Thyroid gland (tissue), 4 donors: ENCODE measurements around the gene DDX49. TPM values are rescaled to one million over a fixed set of nuclear protein-coding genes. Genes with fewer than 3 reads are reported as not detected.
"Not testable (repeated sequence)": the region's sequence is repeated elsewhere in the genome, so short reads cannot be mapped to it uniquely, and the experiment has no call there.

Experiments
- DNase-seq, 2 donors: peaks; one replicate each; pipeline ENCODE4 v3.0.0-alpha.2; 2019
- H3K27ac ChIP-seq, 3 donors: fragments of 200-600 bp; sonication (generic); 1 replicate in 2 of 3; 2 replicates in 1 of 3; pipeline ENCODE4 v1.5.1; 2016 to 2019; ENCODE audit warnings: mild to moderate bottlenecking in 1 of 3, moderate library complexity in 1 of 3
- H3K27me3 ChIP-seq: fragments of 200-600 bp; sonication (generic); one replicate; pipeline ENCODE4 v1.5.1; 2019
- H3K36me3 ChIP-seq, 2 donors: fragments of 200-600 bp; sonication (generic); one replicate each; pipeline ENCODE4 v1.5.1; 2016 to 2019
- H3K4me1 ChIP-seq, 2 donors: fragments of 200-600 bp; sonication (generic); one replicate each; pipeline ENCODE4 v1.5.1; 2017 to 2019
- H3K4me3 ChIP-seq, 3 donors: fragments of 200-600 bp; sonication (generic); replicated peaks in 1 of 3; 1 replicate in 2 of 3; 2 replicates in 1 of 3; pipeline ENCODE4 v1.5.1; 2016; ENCODE audit warnings: mild to moderate bottlenecking in 1 of 3
- H3K9me3 ChIP-seq: fragments of 200-600 bp; sonication (generic); one replicate; pipeline ENCODE4 v1.5.1; 2017
- CTCF ChIP-seq, 6 experiments: fragments of 200-600 bp in 3 of 6; fragments of 450-650 bp in 3 of 6; sonication (generic) in 3 of 6; IDR thresholded peaks; one replicate each; pipeline ENCODE4 v1.5.1; 2016 to 2019; ENCODE audit warnings: antibody characterized with exemption in 6 of 6, mild to moderate bottlenecking in 2 of 6, inconsistent platforms in 1 of 6, moderate library complexity in 1 of 6
- POLR2A ChIP-seq, 2 donors: fragments of 450-650 bp; IDR thresholded peaks; one replicate each; pipeline ENCODE4 v1.6.1; 2017; ENCODE audit warnings: antibody characterized with exemption in 2 of 2, mild to moderate bottlenecking in 2 of 2, moderate library complexity in 1 of 2
- WGBS, 2 donors: methylation state at CpG; one replicate each; pipeline ENCODE4 v1.1.5; 2017; 5-methylcytosine and 5-hydroxymethylcytosine counted together
- intact Hi-C: fragments of 100-400 bp; cut with DNase I; formaldehyde crosslinking; loops from one replicate; pipeline ENCODE4 v1.15.1; 2023
- total RNA-seq, 4 donors: library from RNA; depleted of rRNA; stranded (reverse); fragments of >200 nt; gene quantifications; one replicate each; pipeline ENCODE4 v1.2.3, GENCODE V29; 2016

DDX49 gene
- total RNA-seq, 4 donors from 2014 or later, result 33.5 to 63.7 (median 46.0) TPM

GRCh38 chr19:18912933-18913332 lies 6.6 kb upstream of the DDX49 start:
- TF ChIP-seq CTCF (IDR thresholded peaks at IDR 0.05), result no peak
- no peak for TF ChIP-seq POLR2A (IDR thresholded peaks at IDR 0.05)
- Histone ChIP-seq H3K9me3 (no peaks in the 10 kb centered on the region), H3K4me3 (no peak overlapping the region), H3K27me3 (no peaks in the 10 kb centered on the region), H3K27ac (no peak overlapping the region), H3K4me1 (peaks cover 5 to 8% of the 10 kb centered on the region in 2 donors), H3K36me3 (peaks cover 14 to 22% of the 10 kb centered on the region in 2 donors)
- 94 to 98% methylated on average over 8 of the region's 14 CpGs for WGBS, 2 donors
- intact Hi-C loops, result loop anchor here (5.0 kb wide), 1 partner anchor 74 kb away; no protein-coding TSS in a partner anchor
- DNase-seq, result no peak

GRCh38 chr19:18913466-18913865 lies 6.0 kb upstream of the DDX49 start:
- H3K4me3 ChIP-seq, result no peak overlapping the region
- intact Hi-C loops, result loop anchor here (5.0 kb wide), 1 partner anchor 74 kb away; no protein-coding TSS in a partner anchor
- H3K9me3 ChIP-seq, result no peaks in the 10 kb centered on the region
- H3K27me3 ChIP-seq, result no peaks in the 10 kb centered on the region
- DNase-seq, result no peak
- H3K36me3 ChIP-seq, result peaks cover 14 to 22% of the 10 kb centered on the region in 2 donors
- 82% methylated on average over 4 of the region's 5 CpGs; no CpG with 5 or more reads in 1 of the 2 donors for WGBS, 2 donors
- TF ChIP-seq CTCF (IDR thresholded peaks at IDR 0.05) (no peak), POLR2A (IDR thresholded peaks at IDR 0.05) (no peak)
- H3K27ac ChIP-seq, result no peak overlapping the region
- H3K4me1 ChIP-seq, result peaks cover 11 to 13% of the 10 kb centered on the region in 2 donors

GRCh38 chr19:18915639-18916038 lies 3.9 kb upstream of the DDX49 start:
- intact Hi-C loops, result no loop called here
- DNase-seq, result no peak
- Histone ChIP-seq H3K27me3 (no peaks in the 10 kb centered on the region), H3K36me3 (peaks cover 5 to 18% of the 10 kb centered on the region in 2 donors), H3K4me1 (peaks cover 18 to 19% of the 10 kb centered on the region in 2 donors), H3K9me3 (no peaks in the 10 kb centered on the region), H3K27ac (no peak overlapping the region), H3K4me3 (no peak overlapping the region)
- 48 to 79% methylated on average over 4 of the region's 5 CpGs for WGBS, 2 donors
- TF ChIP-seq POLR2A (IDR thresholded peaks at IDR 0.05), result no peak
- peak in 2 of 6 experiments; percentile 9 to 17 for TF ChIP-seq CTCF (IDR thresholded peaks at IDR 0.05)

GRCh38 chr19:18917593-18917992 lies 1.9 kb upstream of the DDX49 start:
- H3K4me3 ChIP-seq, intact Hi-C loops, H3K9me3 ChIP-seq, DNase-seq, H3K27ac ChIP-seq, H3K27me3 ChIP-seq: not testable (repeated sequence)
- 85% methylated on average over 9 of the region's 9 CpGs for WGBS, 2 donors
- H3K4me1 ChIP-seq, result peaks cover 19 to 25% of the 10 kb centered on the region in 2 donors
- H3K36me3 ChIP-seq, result peaks cover 10 to 20% of the 10 kb centered on the region in 2 donors

GRCh38 chr19:18919900-18920214 lies 342 bp downstream of the DDX49 start:
- WGBS, 2 donors, result 0 to 2% methylated on average over 13 to 15 of the region's 15 CpGs
- peaks cover 32 to 39% of the 10 kb centered on the region in 2 donors for H3K36me3 ChIP-seq
- DNase-seq, result no peak
- peak overlapping the region; percentile 34 to 85 (median 72) for H3K4me3 ChIP-seq
- H3K4me1 ChIP-seq, result peaks cover 19 to 25% of the 10 kb centered on the region in 2 donors
- intact Hi-C loops, result no loop called here
- H3K27ac ChIP-seq, result no peak overlapping the region
- TF ChIP-seq POLR2A (IDR thresholded peaks at IDR 0.05) (no peak), CTCF (IDR thresholded peaks at IDR 0.05) (no peak)
- no peaks in the 10 kb centered on the region for H3K9me3 ChIP-seq
- H3K27me3 ChIP-seq, result no peaks in the 10 kb centered on the region
